Effector memory CD8-positive, alpha-beta T cell (primary cell): ENCODE data around the gene RGP1.

Experiments used
- ATAC-seq: fragments of 150-1000 bp; cut with Tn5 transposase; replicated peaks from 2 replicates; pipeline ENCODE4 v1.10.0; 2021; ENCODE audit warnings: mild to moderate bottlenecking, moderate library complexity
- DNase-seq, 3 experiments: peaks; one replicate each; pipeline ENCODE4 v3.0.0; 2021
- H3K27ac Mint-ChIP-seq, 2 donors: one replicate each; pipeline ENCODE4 v1.8.0; 2022; ENCODE audit warnings: mild to moderate bottlenecking in 2 of 2, mixed read lengths in 2 of 2, moderate library complexity in 2 of 2
- H3K27me3 Mint-ChIP-seq, 2 donors: one replicate each; pipeline ENCODE4 v1.8.0; 2022; ENCODE audit warnings: mixed read lengths in 2 of 2
- H3K36me3 Mint-ChIP-seq: one replicate; pipeline ENCODE4 v1.8.0; 2022; ENCODE audit warnings: mild to moderate bottlenecking, moderate library complexity, mixed read lengths; ENCODE audit not compliant: insufficient read depth
- H3K4me1 Mint-ChIP-seq, 2 donors: one replicate each; pipeline ENCODE4 v1.8.0; 2022; ENCODE audit warnings: low read depth in 2 of 2, mixed read lengths in 2 of 2
- H3K4me3 Mint-ChIP-seq, 2 donors: one replicate each; pipeline ENCODE4 v1.8.0; 2022; ENCODE audit warnings: mild to moderate bottlenecking in 2 of 2, mixed read lengths in 2 of 2, moderate library complexity in 2 of 2
- H3K9me3 Mint-ChIP-seq, 2 donors: one replicate each; pipeline ENCODE4 v1.8.0; 2022; ENCODE audit warnings: mixed read lengths in 2 of 2
- total RNA-seq, 9 experiments: gene quantifications; one replicate each; lab custom pipeline; 2026; lab: John Stamatoyannopoulos, UW

Gene RGP1, protein sequence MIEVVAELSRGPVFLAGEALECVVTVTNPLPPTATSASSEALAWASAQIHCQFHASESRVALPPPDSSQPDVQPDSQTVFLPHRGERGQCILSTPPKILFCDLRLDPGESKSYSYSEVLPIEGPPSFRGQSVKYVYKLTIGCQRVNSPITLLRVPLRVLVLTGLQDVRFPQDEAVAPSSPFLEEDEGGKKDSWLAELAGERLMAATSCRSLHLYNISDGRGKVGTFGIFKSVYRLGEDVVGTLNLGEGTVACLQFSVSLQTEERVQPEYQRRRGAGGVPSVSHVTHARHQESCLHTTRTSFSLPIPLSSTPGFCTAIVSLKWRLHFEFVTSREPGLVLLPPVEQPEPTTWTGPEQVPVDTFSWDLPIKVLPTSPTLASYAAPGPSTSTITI
- total RNA-seq = 34.3 to 89.7 (median 48.0) reads per million in 9 experiments

GRCh38 chr9:35748858-35749514 is at the start of gene RGP1, which contains the start of gene GBA2:
TSS of gene RGP1 (plus strand) at chr9:35749287. CDS start at chr9:35749756, 469 bp downstream.
TSS of gene GBA2 (minus strand) at chr9:35749228. CDS start at chr9:35748704, 524 bp downstream.
- Mint-ChIP-seq H3K27me3 (no peaks in the 10 kb centered on the region), H3K9me3 (no peaks in the 10 kb centered on the region), H3K4me1 (peaks cover 44 to 50% of the 10 kb centered on the region in 2 donors), H3K27ac (peak within 1 kb of the TSS; percentile 93 to 94), H3K36me3 (peaks cover 23% of the 10 kb centered on the region), H3K4me3 (peak within 1 kb of the TSS; percentile 96 to 98)
- ATAC-seq = peak; percentile 82
- peak in 2 of 3 experiments; percentile 58 for DNase-seq

- no peak for DNase-seq
- Mint-ChIP-seq H3K27ac (no peak overlapping the region), H3K9me3 (no peaks in the 10 kb centered on the region), H3K27me3 (no peaks in the 10 kb centered on the region), H3K36me3 (peaks cover 9% of the 10 kb centered on the region), H3K4me3 (no peak overlapping the region), H3K4me1 (peaks cover 11 to 13% of the 10 kb centered on the region in 2 donors)
- ATAC-seq = no peak
These were observed 49.1 kb upstream of the RGP1 start for GRCh38 chr9:35700031-35700430.

GRCh38 chr9:35700942-35701341 is 48.1 kb upstream of the RGP1 start:
- Mint-ChIP-seq H3K36me3 (peaks cover 18% of the 10 kb centered on the region), H3K9me3 (no peaks in the 10 kb centered on the region), H3K4me3 (no peak overlapping the region), H3K27me3 (no peaks in the 10 kb centered on the region), H3K27ac (no peak overlapping the region), H3K4me1 (peaks cover 11 to 13% of the 10 kb centered on the region in 2 donors)
- no peak for ATAC-seq
- DNase-seq = no peak

DNA sequence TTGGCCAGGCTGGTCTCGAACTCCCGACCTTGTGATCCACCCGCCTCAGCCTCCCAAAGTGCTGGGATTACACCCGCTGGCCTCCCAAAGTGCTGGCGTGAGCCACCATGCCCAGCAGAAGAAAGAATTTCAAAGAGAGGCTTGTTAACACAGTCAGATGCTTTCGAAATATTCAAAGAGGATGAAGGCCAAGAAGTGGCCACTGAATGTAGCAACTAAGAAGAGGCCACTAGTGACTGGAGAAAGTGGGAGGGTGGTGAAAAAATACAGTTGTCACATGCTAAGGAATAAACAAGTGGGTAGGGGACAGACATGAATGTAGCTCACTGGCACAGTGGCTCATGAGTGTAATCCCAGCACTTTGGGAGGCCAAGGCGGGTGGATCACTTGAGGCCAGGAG is 46.4 kb upstream of the RGP1 start:
- DNase-seq = no peak
- no peak for ATAC-seq
- H3K9me3 Mint-ChIP-seq = no peaks in the 10 kb centered on the region
- H3K36me3 Mint-ChIP-seq = peaks cover 35% of the 10 kb centered on the region
- peak overlapping the region in 1 of 2 donors; percentile 44 for H3K27ac Mint-ChIP-seq
- H3K4me1 Mint-ChIP-seq = no peaks in the 10 kb centered on the region
- no peak overlapping the region for H3K4me3 Mint-ChIP-seq
- H3K27me3 Mint-ChIP-seq = no peaks in the 10 kb centered on the region

DNA sequence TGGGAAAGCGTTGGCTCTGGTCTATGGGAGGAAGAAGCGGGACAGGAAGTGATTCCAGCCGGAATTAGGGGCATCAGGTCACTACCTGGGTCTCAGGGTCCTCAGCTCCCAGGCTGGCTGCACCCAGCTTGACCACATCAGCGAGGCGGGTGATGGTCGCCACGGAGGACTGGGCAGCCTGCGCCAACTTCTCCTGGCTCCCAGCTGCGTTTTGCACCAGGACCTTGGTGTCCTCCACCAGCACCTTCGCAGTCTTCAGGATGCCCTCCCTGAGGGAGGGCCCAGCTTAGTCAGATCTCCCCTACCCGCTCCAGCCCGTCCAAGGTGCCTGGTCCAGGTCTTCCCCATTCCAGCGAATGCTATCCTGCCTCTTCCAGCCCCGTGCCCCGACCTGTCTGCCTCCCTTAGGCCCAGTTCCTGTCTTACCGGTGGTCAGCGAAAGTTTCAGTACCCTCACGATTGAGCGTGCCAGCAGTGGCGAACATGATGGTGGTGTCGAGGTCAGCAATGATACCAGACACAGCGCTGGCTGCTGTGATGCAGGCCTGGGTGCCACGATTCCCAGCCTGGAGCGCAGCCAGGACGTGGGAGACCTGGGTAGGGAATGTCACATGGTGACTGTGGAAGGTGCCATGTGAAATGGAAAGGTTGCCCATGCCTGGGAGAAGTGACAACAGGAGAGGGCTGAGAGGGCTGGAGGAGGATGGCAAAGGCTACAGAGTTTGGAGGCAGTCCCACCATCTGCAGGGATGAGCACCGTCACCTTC is 45.0 kb upstream of the RGP1 start:
- peaks cover 49% of the 10 kb centered on the region for H3K36me3 Mint-ChIP-seq
- H3K27me3 Mint-ChIP-seq = no peaks in the 10 kb centered on the region
- ATAC-seq (no peak), DNase-seq (no peak)
- H3K9me3 Mint-ChIP-seq = no peaks in the 10 kb centered on the region
- H3K4me1 Mint-ChIP-seq = no peaks in the 10 kb centered on the region
- H3K4me3 Mint-ChIP-seq = no peak overlapping the region
- peak overlapping the region in 1 of 2 donors; percentile 14 for H3K27ac Mint-ChIP-seq

DNA sequence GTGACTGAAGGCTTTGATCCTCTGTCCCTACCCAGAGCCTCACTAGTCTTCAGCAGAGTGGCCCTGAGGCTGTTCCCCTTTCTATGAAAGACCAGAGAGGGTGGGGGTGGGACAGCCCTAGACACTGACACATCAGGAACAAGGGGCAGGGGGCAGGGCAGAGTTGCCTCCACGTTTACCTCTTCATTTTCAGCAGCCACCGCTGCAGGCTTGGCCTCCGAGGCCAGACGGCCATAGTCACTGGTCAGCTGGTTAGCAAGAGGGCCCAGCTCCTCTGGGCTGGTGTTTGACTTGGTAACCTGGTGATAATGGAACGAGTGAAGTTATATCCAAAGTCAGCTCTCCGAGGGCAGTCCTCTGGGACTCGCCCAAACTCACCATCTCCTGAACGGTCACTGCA is 43.7 kb upstream of the RGP1 start:
- Mint-ChIP-seq H3K27ac (peak overlapping the region in 1 of 2 donors; percentile 13), H3K27me3 (no peaks in the 10 kb centered on the region), H3K36me3 (peaks cover 61% of the 10 kb centered on the region), H3K9me3 (no peaks in the 10 kb centered on the region), H3K4me3 (no peak overlapping the region), H3K4me1 (no peaks in the 10 kb centered on the region)
- ATAC-seq = no peak
- DNase-seq = no peak

GRCh38 chr9:35705836-35706430 is 43.2 kb upstream of the RGP1 start:
- no peak for DNase-seq
- Mint-ChIP-seq H3K9me3 (no peaks in the 10 kb centered on the region), H3K36me3 (peaks cover 67% of the 10 kb centered on the region), H3K4me1 (no peaks in the 10 kb centered on the region), H3K27me3 (no peaks in the 10 kb centered on the region), H3K4me3 (no peak overlapping the region), H3K27ac (peak overlapping the region in 1 of 2 donors; percentile 13)
- ATAC-seq = no peak

DNA sequence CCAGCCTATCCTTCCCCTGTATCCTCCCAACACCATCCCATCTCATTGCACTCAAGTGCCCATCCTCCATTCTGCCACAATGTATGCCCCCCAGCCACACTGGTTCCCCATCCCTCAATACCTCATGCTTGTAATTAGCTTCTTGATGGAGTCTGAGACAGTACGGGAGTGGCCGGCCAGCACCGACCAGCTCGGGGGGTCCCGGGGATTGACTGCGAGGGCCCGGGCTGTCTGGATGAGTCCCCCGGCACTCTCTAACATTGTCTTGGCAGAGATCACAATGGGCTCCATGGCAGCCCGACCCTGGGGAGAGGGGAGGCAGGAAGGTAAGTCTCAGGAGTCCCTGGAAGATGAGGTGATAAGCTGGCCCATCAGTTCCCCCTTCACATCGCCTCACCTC is 42.1 kb upstream of the RGP1 start:
- Mint-ChIP-seq H3K4me1 (no peaks in the 10 kb centered on the region), H3K4me3 (no peak overlapping the region), H3K27ac (peak overlapping the region; percentile 48 to 58), H3K9me3 (no peaks in the 10 kb centered on the region), H3K36me3 (peaks cover 77% of the 10 kb centered on the region), H3K27me3 (no peaks in the 10 kb centered on the region)
- DNase-seq (no peak), ATAC-seq (no peak)

DNA sequence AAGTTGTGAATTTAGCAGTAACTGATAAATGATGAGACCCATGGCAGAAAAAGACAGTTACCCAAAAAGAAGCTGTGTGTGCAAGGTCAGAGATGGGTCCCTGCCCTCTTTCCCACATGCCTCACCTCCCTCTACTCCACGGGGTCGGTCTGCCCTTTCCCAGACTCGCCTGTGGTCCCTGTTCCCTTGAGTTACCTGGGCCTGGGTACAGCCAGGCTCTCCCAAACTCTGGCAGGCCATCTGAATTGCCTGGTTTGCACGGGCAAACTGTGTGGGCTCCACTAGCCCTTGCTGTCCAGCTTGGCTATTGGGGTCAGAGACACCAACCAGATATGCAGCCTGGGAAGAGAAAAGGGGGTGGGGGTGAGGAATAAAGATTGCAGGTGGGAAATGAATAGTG is 40.9 kb upstream of the RGP1 start:
- no peaks in the 10 kb centered on the region for H3K4me1 Mint-ChIP-seq
- H3K4me3 Mint-ChIP-seq = no peak overlapping the region
- H3K27ac Mint-ChIP-seq = peak overlapping the region in 1 of 2 donors; percentile 72
- no peaks in the 10 kb centered on the region for H3K9me3 Mint-ChIP-seq
- H3K27me3 Mint-ChIP-seq = no peaks in the 10 kb centered on the region
- ATAC-seq (no peak), DNase-seq (no peak)
- H3K36me3 Mint-ChIP-seq = peaks cover 89% of the 10 kb centered on the region

DNA sequence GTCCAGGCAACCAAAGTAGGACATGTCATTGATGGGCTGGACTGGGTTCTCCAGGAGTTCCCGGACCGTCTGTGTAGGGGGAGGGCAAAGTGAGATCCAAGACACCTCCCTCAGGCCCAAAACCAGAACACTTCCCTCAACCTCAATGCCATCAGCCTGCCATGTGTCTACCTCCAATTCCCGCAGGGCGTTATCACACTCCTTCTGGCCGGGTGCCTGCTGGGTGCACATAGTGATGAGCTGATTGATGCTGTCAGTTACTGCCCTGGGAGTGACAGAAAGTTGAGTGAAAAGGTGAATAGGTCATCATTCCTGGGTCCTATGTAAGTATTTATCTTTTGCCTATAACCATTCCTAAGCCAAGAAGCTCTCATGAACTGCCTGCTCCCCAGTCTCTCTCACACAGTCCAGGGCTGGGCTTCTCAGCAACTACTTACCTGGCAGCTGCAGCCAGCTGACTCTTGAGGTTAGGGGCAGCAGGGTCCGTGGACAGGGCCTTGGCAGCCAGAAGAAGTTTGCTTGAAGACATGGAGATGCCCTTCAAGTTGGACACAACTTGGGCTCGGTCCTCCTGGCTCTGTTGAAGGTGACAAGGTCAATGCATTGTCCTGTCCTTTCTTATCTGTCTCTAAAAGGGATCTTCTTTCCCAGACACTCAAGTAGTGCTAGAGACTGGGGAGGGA is 38.1 kb upstream of the RGP1 start:
- H3K27me3 Mint-ChIP-seq = no peaks in the 10 kb centered on the region
- H3K4me3 Mint-ChIP-seq = no peak overlapping the region
- DNase-seq = no peak
- ATAC-seq = no peak
- H3K4me1 Mint-ChIP-seq = peaks cover 4 to 5% of the 10 kb centered on the region in 2 donors
- H3K36me3 Mint-ChIP-seq = peaks cover 96% of the 10 kb centered on the region
- H3K9me3 Mint-ChIP-seq = no peaks in the 10 kb centered on the region
- H3K27ac Mint-ChIP-seq = peak overlapping the region in 1 of 2 donors; percentile 55

DNA sequence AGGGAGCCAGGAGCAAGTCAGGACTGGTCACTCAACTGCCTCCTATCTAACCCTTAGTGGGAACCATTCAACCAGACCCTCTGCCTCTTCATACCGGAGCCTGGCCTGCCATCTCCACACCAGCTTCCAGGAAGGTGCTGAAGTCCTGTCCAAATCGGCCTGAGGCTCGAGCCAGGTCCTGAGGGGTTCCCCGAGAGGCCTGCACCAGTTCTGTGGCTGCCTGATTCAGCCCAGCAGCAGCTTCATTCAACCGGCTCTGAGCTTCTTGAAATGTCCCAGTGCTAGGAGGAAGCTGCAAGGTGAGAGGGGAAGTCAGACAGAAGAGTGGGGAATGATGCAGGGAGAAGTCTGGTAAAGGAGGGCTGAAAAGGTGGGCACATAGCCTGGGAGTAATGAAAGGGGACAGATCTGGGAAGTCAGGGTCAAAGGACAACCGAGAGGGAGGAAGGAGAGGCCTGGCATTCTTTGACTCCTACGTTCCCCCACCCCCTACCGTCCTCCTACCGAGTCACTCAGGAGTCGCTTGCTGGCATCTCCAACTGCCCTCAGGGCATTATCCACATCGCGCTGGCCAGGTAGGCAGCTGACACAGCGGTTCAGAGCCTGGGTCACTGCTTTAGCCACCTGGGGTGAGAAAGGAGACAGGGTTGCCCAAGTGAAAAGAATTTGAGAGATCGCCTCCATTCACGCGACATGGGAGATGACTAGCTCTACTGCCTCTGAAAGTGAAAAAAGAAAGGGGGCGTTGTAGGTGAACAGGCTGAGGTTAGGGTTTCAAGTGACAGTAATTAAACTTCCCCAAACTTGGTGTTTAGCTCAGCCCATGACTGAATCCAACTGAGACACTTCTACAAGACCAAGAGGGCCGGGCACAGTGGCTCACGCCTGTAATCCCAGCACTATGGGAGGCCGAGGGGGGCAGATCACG is 37.3 kb upstream of the RGP1 start:
- H3K27me3 Mint-ChIP-seq = no peaks in the 10 kb centered on the region
- peaks cover 5 to 10% of the 10 kb centered on the region in 2 donors for H3K4me1 Mint-ChIP-seq
- H3K9me3 Mint-ChIP-seq = no peaks in the 10 kb centered on the region
- no peak for DNase-seq
- ATAC-seq = no peak
- no peak overlapping the region for H3K4me3 Mint-ChIP-seq
- peak overlapping the region; percentile 50 to 55 for H3K27ac Mint-ChIP-seq
- H3K36me3 Mint-ChIP-seq = peaks cover 97% of the 10 kb centered on the region
